RWPE1 (cell line): ENCODE results near the gene FLYWCH1.

Source experiments
- CTCF ChIA-PET: fragments of 350-600 bp; sonication (Branson Sonifier 250); formaldehyde crosslinking; extraction: SDS; loops from one replicate; lab custom pipeline; 2021; lab: Yijun Ruan, JAX
- POLR2A ChIA-PET: fragments of 400-600 bp; formaldehyde crosslinking; extraction: SDS; loops from one replicate; lab custom pipeline; 2020; ENCODE audit warnings: antibody characterized with exemption; ENCODE audit not compliant: low non-redundant PET; lab: Yijun Ruan, JAX
- DNase-seq: peaks from one replicate; pipeline ENCODE4 v3.0.0; 2012; ENCODE audit warnings: low spot score
- H3K27ac ChIP-seq: fragments of 450-650 bp; 2 replicates; pipeline ENCODE4 v1.5.1; 2017
- TF ChIP-seq, protein P1 (sequence below): fragments of 450-650 bp; conservative IDR thresholded peaks from 2 replicates; pipeline ENCODE4 v1.5.1; 2017; ENCODE audit warnings: low read depth, mild to moderate bottlenecking

Gene FLYWCH1

DNA sequence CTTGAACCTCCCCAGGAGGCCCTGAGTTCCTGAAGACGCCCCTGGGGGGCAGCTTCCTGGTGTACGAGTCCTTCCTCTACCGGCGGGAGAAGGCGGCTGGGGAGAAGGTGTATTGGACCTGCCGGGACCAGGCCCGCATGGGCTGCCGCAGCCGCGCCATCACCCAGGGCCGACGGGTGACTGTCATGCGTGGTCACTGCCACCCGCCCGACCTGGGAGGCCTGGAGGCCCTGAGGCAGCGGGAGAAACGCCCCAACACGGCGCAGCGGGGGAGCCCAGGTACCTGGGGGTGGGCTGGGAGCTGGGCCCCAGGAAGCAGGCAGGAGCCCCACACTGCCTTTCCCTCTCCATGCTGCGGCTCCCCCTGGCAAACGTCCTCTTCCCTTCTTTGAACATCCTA is 22.0 kb downstream of the FLYWCH1 start:
- H3K27ac ChIP-seq = no peak overlapping the region; the same call in none of the 2 replicates
- CTCF ChIA-PET = no interaction called here
- no peak for DNase-seq
- POLR2A ChIA-PET = no interaction called here
- TF ChIP-seq, protein P1, sequence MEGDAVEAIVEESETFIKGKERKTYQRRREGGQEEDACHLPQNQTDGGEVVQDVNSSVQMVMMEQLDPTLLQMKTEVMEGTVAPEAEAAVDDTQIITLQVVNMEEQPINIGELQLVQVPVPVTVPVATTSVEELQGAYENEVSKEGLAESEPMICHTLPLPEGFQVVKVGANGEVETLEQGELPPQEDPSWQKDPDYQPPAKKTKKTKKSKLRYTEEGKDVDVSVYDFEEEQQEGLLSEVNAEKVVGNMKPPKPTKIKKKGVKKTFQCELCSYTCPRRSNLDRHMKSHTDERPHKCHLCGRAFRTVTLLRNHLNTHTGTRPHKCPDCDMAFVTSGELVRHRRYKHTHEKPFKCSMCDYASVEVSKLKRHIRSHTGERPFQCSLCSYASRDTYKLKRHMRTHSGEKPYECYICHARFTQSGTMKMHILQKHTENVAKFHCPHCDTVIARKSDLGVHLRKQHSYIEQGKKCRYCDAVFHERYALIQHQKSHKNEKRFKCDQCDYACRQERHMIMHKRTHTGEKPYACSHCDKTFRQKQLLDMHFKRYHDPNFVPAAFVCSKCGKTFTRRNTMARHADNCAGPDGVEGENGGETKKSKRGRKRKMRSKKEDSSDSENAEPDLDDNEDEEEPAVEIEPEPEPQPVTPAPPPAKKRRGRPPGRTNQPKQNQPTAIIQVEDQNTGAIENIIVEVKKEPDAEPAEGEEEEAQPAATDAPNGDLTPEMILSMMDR = no peak

DNA sequence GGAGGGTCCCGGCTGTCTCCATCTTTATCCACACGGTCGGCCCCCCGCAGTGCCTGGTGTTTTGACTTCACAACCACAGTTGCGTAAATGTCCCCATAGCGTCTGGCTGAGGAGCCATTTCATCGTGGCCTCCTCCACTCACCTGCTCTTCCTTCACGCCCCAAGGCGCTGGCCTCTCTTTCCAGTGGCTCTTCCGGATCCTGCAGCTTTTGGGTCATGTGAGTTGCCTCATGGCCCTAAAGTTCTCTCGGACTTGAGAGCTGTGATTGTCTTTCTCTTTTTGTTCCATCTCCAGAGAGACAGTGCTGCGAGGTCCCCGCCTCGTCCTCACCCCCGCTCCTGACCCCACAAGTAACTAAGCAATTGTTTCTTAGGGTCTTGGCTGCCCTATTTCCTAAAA is 22.7 kb downstream of the FLYWCH1 start:
- TF ChIP-seq, protein P1 = no peak
- ChIA-PET POLR2A (interaction anchor here (0.6 kb wide), 1 partner anchor 26 kb away, joined by 9 read pairs; no protein-coding TSS in a partner anchor), CTCF (no interaction called here)
- no peak for DNase-seq
- H3K27ac ChIP-seq = no peak overlapping the region; the same call in 1 of the 2 replicates

DNA sequence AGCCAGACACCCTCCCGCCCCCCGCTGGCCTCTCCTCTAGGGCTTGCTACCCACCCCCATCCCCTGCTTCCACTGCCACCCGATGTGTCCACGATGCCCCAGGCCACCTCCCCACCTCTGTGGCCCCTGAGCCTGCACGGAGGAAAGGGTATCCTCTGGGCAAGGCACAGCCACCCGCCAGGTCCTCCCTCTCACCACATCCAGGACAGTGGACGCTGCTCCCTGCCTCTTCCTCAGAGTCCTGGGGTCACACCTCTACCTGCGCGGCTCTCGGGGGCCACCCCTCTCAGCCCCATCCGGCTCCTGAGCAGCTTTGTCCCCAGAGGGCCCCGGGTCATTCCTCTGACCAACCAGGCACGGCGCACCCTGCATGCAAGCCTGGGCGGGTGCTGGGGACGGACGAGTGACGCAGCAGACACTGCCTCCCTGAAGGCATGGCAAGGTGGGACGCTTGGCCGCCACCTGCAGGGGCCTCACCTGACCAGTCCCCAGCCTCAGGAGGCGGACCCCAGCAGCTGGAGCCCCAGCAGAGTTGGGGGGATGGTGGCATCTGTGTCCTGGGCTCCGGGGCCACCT is 24.8 kb downstream of the FLYWCH1 start:
- no peak overlapping the region for H3K27ac ChIP-seq
- TF ChIP-seq, protein P1 = no peak
- ChIA-PET POLR2A (no interaction called here), CTCF (no interaction called here)
- no peak for DNase-seq

DNA sequence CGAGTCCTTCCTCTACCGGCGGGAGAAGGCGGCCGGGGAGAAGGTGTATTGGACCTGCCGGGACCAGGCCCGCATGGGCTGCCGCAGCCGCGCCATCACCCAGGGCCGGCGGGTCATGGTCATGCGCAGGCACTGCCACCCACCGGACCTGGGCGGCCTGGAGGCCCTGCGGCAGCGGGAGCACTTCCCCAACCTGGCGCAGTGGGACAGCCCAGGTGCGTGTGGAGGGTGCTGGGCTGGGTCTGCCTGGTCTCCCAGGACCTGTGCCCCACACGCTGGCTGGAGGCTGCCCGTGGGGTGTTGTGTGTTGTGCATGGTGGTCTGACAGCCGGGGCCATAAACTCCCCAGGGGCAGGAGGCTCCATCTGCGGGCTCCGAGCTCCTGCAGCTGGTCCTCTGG is 25.4 kb downstream of the FLYWCH1 start:
- no peak overlapping the region for H3K27ac ChIP-seq
- ChIA-PET CTCF (no interaction called here), POLR2A (no interaction called here)
- TF ChIP-seq, protein P1 = no peak
- no peak for DNase-seq

DNA sequence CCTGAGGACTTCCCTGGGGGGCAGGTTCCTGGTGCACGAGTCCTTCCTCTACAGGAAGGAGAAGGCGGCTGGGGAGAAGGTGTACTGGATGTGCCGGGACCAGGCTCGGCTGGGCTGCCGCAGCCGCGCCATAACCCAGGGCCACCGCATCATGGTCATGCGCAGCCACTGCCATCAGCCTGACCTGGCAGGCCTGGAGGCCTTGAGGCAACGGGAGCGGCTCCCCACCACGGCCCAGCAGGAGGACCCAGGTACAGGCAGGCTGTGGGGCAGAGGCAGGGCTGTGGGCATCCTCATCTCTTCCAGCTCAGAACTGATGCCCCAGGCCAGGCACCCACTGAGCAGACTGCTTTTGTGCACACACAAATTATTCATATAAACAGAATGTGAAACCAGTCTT is 26.5 kb downstream of the FLYWCH1 start:
- TF ChIP-seq, protein P1 = no peak
- no peak for DNase-seq
- no peak overlapping the region for H3K27ac ChIP-seq
- POLR2A ChIA-PET = no interaction called here
- CTCF ChIA-PET = interaction anchor here (0.6 kb wide), 1 partner anchor 9 kb away, joined by 4 read pairs; no protein-coding TSS in a partner anchor

DNA sequence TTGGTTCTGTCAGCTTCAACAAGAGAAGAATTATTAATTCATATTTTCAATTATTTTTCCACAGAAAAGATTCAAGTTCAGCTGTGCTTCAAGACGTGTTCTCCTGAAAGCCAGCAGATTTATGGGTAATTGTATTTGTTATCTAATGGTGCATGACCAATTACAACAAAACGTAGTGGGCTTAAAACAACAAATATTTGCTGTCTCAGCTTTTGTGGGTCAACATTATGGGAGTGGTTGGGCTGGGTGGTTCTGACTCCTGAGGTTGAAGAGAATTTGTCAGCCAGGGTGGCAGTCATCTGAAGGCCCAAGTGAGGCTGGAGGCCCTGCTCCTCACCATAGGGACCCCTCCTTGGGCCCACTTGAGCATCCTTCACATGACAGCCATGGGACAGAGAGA is 28.2 kb downstream of the FLYWCH1 start:
- POLR2A ChIA-PET = no interaction called here
- CTCF ChIA-PET = interaction anchor here (0.9 to 2.0 kb wide), 2 partner anchors 13 to 50 kb away, joined by 4 to 7 read pairs; no protein-coding TSS in a partner anchor
- H3K27ac ChIP-seq = no peak overlapping the region
- DNase-seq = no peak
- TF ChIP-seq, protein P1 = no peak
